Fibroblast of pulmonary artery (primary cell): Measurements from ENCODE around the gene OR2T10.
"Not testable (repeated sequence)": the region's sequence is repeated elsewhere in the genome, so short reads cannot be mapped to it uniquely, and the experiment has no call there.

Source experiments
- DNase-seq: peaks from one replicate; pipeline ENCODE4 v3.0.0-alpha.2; 2010; ENCODE audit warnings: low read depth
- H3K4me3 ChIP-seq: replicated peaks from 2 replicates; pipeline ENCODE4 v1.5.1; 2011; ENCODE audit warnings: low read depth, mild to moderate bottlenecking, control low read depth, low read length, moderate library complexity
- CTCF ChIP-seq: IDR thresholded peaks from 2 replicates; pipeline ENCODE4 v1.5.1; 2011; ENCODE audit warnings: mild to moderate bottlenecking, control low read depth, low read length, inconsistent platforms; ENCODE audit errors: missing control alignments

The OR2T10 gene

GRCh38 chr1:248590055-248590454 lies 7.4 kb downstream of the OR2T10 start:
- H3K4me3 ChIP-seq: no peak overlapping the region
- no peak for DNase-seq
- no peak for TF ChIP-seq CTCF

- TF ChIP-seq CTCF: no peak
- no peak overlapping the region for H3K4me3 ChIP-seq
- no peak for DNase-seq
Measured at GRCh38 chr1:248589334-248589733, 8.2 kb downstream of the OR2T10 start.

- no peak for DNase-seq
- TF ChIP-seq CTCF: no peak
- H3K4me3 ChIP-seq: no peak overlapping the region
Measured at GRCh38 chr1:248585266-248585665, 12.2 kb downstream of the OR2T10 start.

- H3K4me3 ChIP-seq: no peak overlapping the region
- TF ChIP-seq CTCF: no peak
- no peak for DNase-seq
Measured at GRCh38 chr1:248576260-248576980, 21.1 kb downstream of the OR2T10 start.

- H3K4me3 ChIP-seq, DNase-seq: not testable (repeated sequence)
Measured at GRCh38 chr1:248574657-248575056, 22.8 kb downstream of the OR2T10 start, which contains the start of gene OR2T34. OR2T34 (minus strand) TSS chr1:248574757; CDS start chr1:248574757, 0 bp downstream.

- H3K4me3 ChIP-seq, DNase-seq: not testable (repeated sequence)
Measured at GRCh38 chr1:248573856-248574255, 23.6 kb downstream of the OR2T10 start.

- DNase-seq, H3K4me3 ChIP-seq: not testable (repeated sequence)
Measured at GRCh38 chr1:248572049-248572448, 25.5 kb downstream of the OR2T10 start.

GRCh38 chr1:248570811-248571210 lies 26.7 kb downstream of the OR2T10 start:
- H3K4me3 ChIP-seq, DNase-seq: not testable (repeated sequence)

- not testable (repeated sequence) for DNase-seq, H3K4me3 ChIP-seq
Measured at GRCh38 chr1:248569049-248569448, 28.5 kb downstream of the OR2T10 start.

GRCh38 chr1:248565530-248566373 lies 31.7 kb downstream of the OR2T10 start:
- H3K4me3 ChIP-seq, DNase-seq: not testable (repeated sequence)

- not testable (repeated sequence) for DNase-seq, H3K4me3 ChIP-seq
Measured at GRCh38 chr1:248562672-248563071, 34.8 kb downstream of the OR2T10 start, which contains the start of gene OR2T29. OR2T29 (minus strand) TSS chr1:248562772; CDS start chr1:248559491, 3,281 bp downstream.

GRCh38 chr1:248551027-248551426 lies 46.5 kb downstream of the OR2T10 start:
- H3K4me3 ChIP-seq, DNase-seq: not testable (repeated sequence)

GRCh38 chr1:248547383-248547782 lies 50.1 kb downstream of the OR2T10 start:
- not testable (repeated sequence) for H3K4me3 ChIP-seq, DNase-seq
